ENCODE measurements around the gene SLC35F6.
A peak's percentile ranks its signal among the peaks of the same experiment; 100 is the strongest.
"Not testable (repeated sequence)": the region's sequence is repeated elsewhere in the genome, so short reads cannot be mapped to it uniquely, and the experiment has no call there.

The SLC35F6 gene

DNA sequence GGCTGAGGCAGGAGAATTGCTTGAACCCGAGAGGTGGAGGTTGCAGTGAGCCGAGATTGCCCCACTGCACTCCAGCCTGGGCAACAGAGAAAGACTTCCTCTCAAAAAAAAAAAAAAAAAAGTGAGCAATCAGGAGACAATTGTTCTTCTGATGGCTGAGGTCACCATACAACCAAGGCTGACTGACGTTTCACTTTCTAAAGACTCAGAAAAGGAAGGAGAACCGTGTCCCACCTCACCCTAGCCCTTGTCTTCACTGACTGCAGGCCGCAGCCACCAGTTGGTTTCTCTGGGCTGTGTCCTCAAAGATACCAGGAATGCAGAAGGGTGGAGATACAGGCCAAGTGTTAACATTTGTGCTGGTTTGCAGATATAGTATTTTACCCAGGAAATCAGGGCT is 7.7 kb upstream of the SLC35F6 start:
- H3K4me3 ChIP-seq (replicated peaks; ENCODE audit: low read depth, low read length): no peak overlapping the region
- TF ChIP-seq, protein P1, sequence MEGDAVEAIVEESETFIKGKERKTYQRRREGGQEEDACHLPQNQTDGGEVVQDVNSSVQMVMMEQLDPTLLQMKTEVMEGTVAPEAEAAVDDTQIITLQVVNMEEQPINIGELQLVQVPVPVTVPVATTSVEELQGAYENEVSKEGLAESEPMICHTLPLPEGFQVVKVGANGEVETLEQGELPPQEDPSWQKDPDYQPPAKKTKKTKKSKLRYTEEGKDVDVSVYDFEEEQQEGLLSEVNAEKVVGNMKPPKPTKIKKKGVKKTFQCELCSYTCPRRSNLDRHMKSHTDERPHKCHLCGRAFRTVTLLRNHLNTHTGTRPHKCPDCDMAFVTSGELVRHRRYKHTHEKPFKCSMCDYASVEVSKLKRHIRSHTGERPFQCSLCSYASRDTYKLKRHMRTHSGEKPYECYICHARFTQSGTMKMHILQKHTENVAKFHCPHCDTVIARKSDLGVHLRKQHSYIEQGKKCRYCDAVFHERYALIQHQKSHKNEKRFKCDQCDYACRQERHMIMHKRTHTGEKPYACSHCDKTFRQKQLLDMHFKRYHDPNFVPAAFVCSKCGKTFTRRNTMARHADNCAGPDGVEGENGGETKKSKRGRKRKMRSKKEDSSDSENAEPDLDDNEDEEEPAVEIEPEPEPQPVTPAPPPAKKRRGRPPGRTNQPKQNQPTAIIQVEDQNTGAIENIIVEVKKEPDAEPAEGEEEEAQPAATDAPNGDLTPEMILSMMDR (IDR thresholded peaks at IDR 0.05; ENCODE audit: low read length, missing control alignments): no peak
- DNase-seq (ENCODE audit: low read depth): peak; percentile 26

DNA sequence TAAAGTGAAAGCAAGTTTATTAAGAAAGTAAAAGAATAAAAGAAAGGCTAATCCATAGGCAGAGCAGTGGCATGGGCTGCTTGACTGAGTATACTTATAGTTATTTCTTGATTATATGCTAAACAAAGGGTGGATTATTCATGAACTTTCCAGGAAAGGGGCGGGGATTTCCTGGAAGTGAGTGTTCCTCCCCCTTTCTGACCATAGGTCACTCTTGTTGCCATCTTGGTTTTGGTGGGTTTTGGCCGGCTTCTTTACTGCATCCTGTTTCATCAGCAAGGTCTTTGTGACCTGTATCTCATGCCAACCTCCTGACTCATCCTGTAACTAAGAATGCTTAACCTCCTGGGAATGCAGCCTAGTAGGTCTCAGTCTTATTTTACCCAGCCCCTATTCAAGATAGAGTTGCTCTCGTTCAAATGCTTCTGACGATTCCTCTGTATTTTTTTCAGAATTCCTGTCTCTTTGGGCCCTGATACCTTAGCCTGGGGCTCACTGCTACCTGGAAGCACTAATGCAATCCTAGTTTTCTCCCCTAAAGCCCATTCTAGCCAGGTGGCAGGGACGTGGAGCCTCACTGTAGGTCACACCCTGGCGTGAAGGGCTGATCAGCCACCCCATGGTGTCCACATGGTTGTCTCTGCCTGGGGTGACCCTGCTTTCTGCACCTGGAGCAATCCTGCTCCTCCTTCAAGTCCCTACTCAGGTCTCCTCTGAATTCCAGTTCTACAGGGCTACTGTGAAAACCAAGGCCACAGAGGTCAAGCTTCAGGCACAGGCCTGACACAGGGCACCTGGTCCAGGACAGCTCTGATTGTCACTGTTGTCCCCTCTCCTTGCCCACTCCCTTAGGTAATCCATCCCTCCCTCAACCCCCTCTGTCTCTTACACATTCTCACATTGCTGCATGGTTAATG is 6.0 kb upstream of the SLC35F6 start:
- TF ChIP-seq, protein P1 (IDR thresholded peaks at IDR 0.05; ENCODE audit: low read length, missing control alignments): no peak
- no peak overlapping the region for H3K4me3 ChIP-seq (replicated peaks; ENCODE audit: low read depth, low read length)
- peak; percentile 99 for DNase-seq (ENCODE audit: low read depth)

DNA sequence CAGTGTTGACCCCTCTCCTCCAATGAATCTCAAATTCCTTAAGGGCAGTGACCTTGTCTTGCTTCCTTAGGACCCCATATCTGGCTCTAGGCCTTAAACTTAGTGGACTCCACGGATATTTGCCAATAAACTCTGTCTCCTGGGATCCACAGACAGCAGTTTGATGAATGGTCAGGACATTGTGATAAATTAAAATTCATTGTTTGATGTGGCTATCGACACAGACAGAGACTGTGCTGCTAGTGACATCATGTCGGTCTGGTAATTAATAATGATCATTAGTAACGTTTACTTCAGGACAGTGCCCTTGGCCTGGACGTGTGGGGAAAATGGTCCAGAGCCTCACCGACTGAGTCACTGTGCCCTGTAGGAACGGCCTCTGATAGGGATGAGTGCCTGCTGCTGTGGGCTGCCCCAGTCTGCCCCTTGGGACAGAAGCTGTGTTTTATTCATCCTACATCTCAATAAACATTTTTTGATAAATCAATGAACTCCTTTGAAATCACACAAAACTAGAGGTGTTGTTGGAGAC is 5.2 kb upstream of the SLC35F6 start:
- no peak overlapping the region for H3K4me3 ChIP-seq (replicated peaks; ENCODE audit: low read depth, low read length)
- DNase-seq (ENCODE audit: low read depth): no peak
- TF ChIP-seq, protein P1 (IDR thresholded peaks at IDR 0.05; ENCODE audit: low read length, missing control alignments): no peak

DNA sequence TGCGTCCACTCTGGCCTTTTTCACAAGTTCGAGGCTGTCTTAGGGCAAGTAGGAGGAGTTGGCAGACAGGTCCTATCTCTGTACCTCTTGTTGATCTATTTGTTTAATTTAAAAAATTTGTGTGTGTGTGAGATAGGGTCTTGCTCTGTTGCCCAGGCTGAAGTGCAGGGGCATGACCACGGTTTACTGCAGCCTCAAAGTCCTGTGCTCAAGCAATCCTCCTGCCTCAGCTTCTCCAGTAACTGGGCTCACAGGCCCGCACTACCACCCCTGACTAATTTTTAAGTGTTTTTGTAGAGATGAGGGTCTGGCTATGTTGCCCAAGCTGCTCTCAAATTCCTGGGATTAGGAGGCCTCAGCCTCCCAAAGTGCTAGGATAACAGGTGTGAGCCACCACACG is 4.2 kb upstream of the SLC35F6 start:
- no peak overlapping the region for H3K4me3 ChIP-seq (replicated peaks; ENCODE audit: low read depth, low read length)
- no peak for DNase-seq (ENCODE audit: low read depth)
- TF ChIP-seq, protein P1 (IDR thresholded peaks at IDR 0.05; ENCODE audit: low read length, missing control alignments): no peak

DNA sequence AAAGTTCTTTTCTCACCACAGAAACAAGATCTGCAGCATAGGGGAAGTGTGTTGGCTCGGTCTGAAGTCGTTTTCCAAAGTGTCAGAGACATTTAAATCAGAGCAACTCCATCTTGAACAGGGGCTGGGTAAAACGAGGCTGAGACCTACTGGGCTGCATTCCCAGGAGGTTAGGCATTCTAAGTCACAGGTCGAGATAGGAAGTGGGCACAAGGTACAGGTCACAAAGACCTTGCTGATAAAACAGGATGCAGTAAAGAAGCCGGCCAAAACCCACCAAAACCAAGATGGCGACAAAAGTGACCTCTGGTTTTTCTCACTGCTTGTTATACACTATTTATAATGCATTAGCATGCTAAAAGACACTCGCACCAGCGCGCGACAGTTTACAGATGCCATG is 3.1 kb upstream of the SLC35F6 start:
- not testable (repeated sequence) for H3K4me3 ChIP-seq (replicated peaks; ENCODE audit: low read depth, low read length); DNase-seq (ENCODE audit: low read depth)

DNA sequence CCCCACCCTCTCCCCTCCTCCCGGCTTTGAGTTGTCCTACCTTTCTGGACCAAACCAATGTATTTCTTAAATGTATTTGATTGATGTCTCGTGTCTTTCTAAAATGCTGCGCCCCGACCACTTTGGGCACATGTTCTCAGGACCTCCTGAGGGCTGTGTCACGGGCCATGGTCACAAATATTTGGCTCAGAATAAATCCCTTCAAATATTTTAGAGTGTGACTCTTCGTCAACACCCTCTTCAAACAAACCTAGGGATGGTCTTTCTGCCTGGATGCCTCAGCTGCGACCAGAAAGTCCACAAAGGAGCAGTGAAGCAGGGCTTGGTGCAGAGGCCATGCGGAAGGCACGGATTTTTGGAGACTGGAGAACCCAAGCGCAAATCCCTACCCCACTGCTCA is 1.1 kb upstream of the SLC35F6 start:
- DNase-seq (ENCODE audit: low read depth): no peak
- no peak overlapping the region for H3K4me3 ChIP-seq (replicated peaks; ENCODE audit: low read depth, low read length)
- TF ChIP-seq, protein P1 (IDR thresholded peaks at IDR 0.05; ENCODE audit: low read length, missing control alignments): no peak

DNA sequence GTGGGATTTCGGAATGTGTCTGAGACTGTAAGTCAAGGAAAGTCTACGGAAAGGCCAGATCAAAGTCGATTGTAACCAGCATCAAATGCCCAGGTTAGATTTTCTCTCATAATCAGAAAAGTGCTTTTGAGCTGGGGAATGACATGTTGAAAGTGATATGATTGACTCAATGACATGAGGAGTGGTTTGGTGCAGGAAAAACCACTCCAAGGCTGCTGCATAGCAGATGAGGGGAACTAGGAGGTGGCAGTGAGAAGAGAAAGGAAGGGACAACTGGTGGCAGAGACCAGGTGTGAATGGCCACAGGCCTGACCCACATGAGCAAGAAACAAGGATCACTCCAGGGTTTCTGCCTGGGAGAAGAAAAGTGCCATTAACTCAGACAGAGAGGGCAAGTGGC is 822 bp downstream of the SLC35F6 start:
- DNase-seq (ENCODE audit: low read depth): no peak
- TF ChIP-seq, protein P1 (IDR thresholded peaks at IDR 0.05; ENCODE audit: low read length, missing control alignments): no peak
- H3K4me3 ChIP-seq (replicated peaks; ENCODE audit: low read depth, low read length): peak overlapping the region; percentile 90
